Right ventricle myocardium inferior (tissue), 1 donor: ENCODE data around the gene TUB. TPM values are rescaled to one million over a fixed set of nuclear protein-coding genes. Genes with fewer than 3 reads are reported as not detected.

Experiments used
- ATAC-seq: fragments of 200-7000 bp; cut with Tn5 transposase; one replicate; pipeline ENCODE4 v1.9.1; 2020; ENCODE audit warnings: mild to moderate bottlenecking, moderate library complexity
- DNase-seq: peaks from one replicate; pipeline ENCODE4 v3.0.0; 2021; ENCODE audit errors: missing footprints
- intact Hi-C: fragments of 100-400 bp; cut with DNase I; formaldehyde crosslinking; loops from one replicate; pipeline ENCODE4 v1.11.0; 2022
- total RNA-seq: library from RNA; stranded (reverse); fragmentation: NEBNext Ultra II Directional; extraction: Animal tissue kit (Norgen Biotek cat#: 25700); gene quantifications from one replicate; pipeline ENCODE4 v1.2.1, GENCODE V29; 2021
- donor health status: DM: no; HTN: yes; CAD: no; lungs with severe emphysema.

The TUB gene
- total RNA-seq, 1 donor from 2014 or later: 21.4 TPM

DNA sequence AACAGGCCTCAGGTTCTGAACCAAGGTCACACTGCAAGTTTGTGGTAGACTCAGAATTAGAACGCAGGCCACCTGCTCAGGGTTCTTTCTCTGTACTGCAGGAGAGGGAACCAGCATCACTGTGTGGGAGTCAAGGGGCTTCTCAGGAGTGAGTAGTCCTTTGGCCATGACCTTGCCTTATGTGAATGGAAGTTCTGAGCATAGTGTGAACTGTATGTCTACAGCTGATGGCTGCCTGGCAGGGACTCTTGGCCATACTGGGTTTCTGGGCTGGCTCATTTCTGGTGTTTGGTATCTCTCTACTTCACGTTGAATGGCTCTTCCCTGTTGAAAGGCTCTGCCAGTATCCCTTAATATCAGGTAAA is 40.1 kb upstream of the TUB start:
- DNase-seq: no peak
- intact Hi-C loops: no loop called here
- ATAC-seq: no peak

GRCh38 chr11:8041576-8041975 is 39.4 kb upstream of the TUB start:
- intact Hi-C loops: no loop called here
- DNase-seq (no peak), ATAC-seq (no peak)

- no peak for DNase-seq
- intact Hi-C loops: no loop called here
- no peak for ATAC-seq
These were observed 37.3 kb upstream of the TUB start for GRCh38 chr11:8043756-8044155.

DNA sequence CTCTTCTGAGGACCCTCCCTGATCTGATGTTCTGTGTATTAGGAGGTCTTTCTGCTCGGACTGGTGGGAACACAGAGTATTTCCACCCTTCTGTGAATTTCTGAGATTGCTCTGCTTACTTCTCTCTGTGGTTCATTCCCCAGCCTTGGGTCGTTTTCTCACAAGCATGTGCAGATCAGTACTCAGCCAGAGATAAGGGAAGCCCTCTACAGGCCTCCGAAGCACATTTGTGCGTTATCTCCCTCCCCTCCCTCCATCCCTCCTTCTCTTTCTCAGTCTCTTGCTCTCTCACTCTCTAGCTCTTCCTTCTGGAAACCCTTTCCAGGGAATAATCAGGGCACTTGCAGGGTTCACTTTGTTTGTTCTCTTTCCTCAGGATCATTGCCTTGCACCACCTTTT is 35.2 kb upstream of the TUB start:
- intact Hi-C loops: no loop called here
- ATAC-seq: no peak
- no peak for DNase-seq

DNA sequence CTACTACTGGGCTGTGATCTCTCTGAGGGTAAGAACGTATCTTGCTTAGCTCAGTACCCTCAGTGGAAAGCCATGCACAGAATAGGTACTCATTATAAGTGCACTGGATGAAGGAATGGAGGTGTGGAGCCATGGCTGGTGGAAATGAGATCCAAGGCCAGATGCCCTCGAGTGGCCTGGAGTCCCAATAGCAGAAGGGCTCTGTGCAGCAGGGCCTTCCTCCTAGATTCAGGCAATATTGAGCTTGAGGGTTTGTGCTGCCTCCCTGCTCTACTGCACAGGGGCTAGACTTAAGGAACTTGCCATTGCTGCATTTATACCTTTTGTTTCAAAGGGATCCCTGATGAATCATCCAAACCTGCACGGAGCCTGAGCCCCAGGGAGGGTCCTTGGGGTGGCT is 33.6 kb upstream of the TUB start:
- no peak for DNase-seq
- intact Hi-C loops: no loop called here

GRCh38 chr11:8049084-8049483 is 31.9 kb upstream of the TUB start:
- intact Hi-C loops: no loop called here
- ATAC-seq: no peak
- DNase-seq: no peak

More for the DNA sequence above, 33.6 kb upstream of the TUB start:
- no peak for ATAC-seq

DNA sequence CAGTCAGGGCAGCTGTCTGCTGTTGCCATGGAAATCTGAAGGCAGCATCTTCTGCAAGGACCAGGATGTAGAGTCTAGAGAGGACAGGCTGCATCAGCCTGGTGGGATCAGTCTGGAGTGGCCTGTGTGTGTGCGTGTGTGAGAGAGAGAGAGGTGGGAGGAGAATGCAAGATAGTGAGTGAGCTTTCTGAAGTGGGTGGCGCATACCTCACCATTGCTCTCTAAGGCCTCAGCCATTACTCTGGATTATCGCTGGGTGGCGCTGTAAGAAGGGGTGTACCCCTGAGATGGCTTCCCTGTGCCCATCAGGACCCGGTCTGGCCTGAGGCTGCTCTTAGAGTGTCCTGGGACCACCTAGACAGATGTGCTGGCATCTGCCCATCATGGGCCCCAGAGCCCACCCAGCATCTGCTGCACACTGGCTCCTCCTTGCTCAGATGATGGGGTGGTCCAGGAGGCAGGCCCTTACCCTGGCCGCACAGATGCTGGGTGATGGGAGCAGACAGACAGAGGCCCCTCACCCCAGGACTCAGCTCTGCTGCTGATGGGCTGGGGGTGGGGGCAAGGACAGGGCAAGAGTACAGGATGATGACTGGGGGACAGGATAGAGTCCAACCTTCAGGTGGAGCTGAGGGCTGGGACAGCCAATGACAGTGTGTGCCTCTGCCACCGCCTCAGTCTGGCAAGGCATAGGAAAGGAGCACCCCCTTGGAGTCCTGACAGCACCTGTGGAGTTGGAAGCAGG is 25.7 kb upstream of the TUB start:
- ATAC-seq (no peak), DNase-seq (no peak)
- intact Hi-C loops: no loop called here

DNA sequence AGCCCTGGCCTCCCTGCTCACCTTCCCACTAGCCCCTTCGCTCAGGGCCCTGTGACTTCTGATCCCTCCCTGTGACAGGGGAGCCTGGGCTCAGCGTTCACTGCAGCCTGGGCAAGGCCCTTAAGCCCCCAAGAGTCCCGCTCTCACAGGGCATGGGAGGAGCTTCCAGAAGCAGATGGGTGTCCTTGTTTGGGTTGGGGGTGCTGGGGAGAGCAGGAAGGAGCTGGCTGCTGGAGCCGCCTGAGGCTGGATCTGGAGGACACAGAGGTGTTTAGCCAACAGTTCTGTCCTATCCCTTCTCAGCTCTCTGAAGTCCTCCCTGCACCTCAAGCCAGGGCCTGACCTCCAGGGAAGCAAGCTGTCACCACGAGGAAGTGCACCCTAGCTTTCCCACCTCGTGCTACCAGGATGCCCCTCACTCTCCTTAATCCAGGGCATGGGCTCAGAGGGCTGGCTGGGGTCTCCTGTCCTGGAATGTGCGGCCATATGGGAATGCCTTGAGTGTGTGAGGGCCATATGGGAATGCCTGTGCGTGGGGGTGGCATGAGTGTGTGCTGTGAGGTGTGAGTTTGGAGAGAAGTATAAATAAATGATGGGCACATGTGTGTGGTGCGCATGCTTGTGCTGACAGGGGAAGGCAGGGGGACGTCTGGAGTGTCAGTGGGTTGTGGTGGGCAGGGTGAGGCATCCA is 25.0 kb upstream of the TUB start:
- DNase-seq: peak; percentile 66
- intact Hi-C loops: no loop called here
- ATAC-seq: no peak

GRCh38 chr11:8056810-8057463 is 24.1 kb upstream of the TUB start:
- DNase-seq: peak; percentile 67
- intact Hi-C loops: no loop called here

DNA sequence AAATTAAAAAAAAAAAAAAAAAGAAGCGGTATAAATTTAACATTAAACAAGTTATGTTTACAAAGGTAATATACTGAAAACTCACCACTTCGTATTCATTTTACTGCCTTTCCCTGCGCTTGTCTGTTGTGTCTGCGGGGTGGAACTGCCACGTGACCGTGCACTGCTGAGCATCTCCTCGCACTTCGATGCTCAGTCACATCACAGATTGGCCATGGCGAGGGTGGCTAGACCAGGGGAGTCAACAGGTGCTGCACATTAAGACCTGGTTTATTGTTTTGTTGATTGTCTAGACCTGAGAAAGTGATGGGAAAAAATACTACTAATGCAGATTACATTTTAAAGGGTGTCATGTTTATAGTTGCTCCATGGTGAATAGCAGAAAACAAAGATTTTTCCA is 22.8 kb upstream of the TUB start:
- intact Hi-C loops: no loop called here
- ATAC-seq (no peak), DNase-seq (no peak)

More at GRCh38 chr11:8056810-8057463, 24.1 kb upstream of the TUB start:
- peak; percentile 81 for ATAC-seq

DNA sequence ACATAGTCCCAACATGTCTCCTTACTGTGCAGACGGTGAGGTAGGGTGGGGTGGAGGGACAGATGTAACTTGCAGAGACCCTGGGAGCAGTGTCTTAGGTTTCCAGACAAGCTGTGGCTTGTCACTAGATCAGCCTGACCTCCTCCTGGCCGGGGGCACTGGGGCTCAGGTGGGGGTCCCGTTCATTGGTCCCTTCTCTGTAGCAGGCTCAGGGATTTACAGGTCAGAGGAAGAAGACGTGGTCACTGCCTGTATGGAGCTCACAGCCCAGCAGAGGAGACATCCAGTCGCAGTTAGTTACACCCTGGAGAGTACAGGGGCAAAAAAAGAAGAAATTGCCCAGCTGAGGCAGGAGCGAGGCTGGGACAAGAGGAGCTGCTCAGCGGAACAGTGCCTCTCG is 22.0 kb upstream of the TUB start:
- intact Hi-C loops: no loop called here
- no peak for DNase-seq
- no peak for ATAC-seq

DNA sequence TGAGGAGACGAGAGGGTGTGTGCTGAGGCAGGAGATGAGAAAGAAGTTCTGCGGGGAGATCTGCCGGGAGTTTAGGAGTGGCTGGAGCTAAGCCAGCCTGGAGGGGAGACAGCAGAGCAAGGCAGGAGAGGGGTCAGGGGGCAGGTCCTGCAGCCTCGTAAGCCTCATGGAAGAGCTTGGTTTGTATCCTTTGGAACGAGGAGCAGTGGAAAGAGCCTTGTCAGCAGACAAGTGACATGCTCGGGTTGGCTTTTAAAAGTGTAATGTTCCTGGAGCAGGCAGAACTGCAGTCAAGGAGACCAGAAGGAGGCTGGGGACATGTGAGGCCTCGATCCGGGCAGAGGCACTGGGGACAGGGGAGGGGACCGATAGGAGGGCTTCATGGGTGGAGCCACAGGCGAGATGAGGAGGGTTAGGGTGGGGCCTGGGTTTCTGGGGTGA is 21.4 kb upstream of the TUB start:
- intact Hi-C loops: loop anchor here (2.0 kb wide), 1 partner anchor 23 kb away; no protein-coding TSS in a partner anchor
- DNase-seq: no peak
- ATAC-seq: no peak

DNA sequence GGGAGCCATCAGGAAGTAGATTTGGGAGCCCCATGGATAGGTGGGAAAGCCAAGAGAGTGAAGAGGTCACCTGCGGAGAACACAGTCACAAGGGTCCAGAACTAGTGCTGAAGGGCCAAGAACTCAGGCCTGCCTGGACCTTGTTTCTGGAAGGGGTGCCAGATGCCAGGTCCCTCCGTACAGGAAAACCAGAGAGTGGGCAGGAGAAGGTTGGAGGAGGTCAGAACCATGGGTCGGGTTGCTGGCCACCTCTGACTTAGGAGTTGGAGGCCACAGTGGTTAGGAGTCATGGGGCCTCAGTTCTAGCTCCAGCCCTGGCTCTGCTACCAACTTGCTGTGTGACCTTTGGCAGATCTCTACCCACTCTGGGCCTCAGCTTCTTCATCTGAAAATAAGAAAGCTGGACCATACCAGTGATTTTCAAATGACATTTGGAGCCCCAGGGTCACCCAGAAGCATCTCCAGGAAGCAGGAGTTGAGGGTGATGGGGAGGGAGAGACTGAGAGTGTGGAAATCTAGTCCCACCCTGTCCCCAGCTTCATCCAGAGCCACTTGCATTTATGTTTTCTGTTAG is 20.8 kb upstream of the TUB start:
- intact Hi-C loops: loop anchor here (2.0 kb wide), 1 partner anchor 23 kb away; no protein-coding TSS in a partner anchor
- ATAC-seq (no peak), DNase-seq (no peak)

DNA sequence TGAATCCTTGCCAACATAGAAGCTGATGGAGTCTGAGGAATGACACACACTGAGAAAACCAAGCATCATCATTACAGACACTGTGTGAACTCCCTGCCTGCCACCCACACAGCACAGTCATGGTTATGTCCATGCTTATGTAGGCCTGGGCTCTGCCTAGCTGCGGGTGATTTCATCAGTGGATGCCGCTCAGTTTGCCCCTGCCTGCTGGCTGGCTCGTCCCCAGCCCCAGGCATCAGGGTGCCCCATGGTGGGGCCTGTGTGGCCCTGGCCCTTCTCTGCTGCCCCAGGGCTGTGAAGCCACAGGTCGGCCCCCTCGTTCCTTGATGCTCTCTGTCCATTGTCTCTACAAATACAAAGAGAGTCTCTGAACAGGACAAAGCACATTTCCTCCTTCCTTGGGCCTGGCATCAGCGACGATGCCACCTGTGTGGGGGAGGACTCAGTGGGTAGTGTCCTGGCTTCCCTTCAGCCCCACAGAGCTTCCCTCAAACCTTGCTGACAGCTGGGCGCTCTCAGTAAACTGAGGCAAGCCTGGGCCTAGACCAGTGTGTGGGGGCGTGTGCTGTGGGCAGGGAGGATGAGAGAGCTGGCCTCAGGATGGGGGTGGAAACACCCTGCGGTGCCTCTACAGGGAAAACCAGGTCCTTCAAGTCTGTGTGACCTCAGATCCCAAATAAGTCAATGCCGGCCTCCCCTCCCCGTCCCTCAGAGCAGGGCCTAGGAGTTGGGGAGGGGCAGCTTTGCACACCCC is 20.0 kb upstream of the TUB start:
- no peak for DNase-seq
- no peak for ATAC-seq
- intact Hi-C loops: loop anchor here (2.0 kb wide), 1 partner anchor 24 kb away; no protein-coding TSS in a partner anchor

DNA sequence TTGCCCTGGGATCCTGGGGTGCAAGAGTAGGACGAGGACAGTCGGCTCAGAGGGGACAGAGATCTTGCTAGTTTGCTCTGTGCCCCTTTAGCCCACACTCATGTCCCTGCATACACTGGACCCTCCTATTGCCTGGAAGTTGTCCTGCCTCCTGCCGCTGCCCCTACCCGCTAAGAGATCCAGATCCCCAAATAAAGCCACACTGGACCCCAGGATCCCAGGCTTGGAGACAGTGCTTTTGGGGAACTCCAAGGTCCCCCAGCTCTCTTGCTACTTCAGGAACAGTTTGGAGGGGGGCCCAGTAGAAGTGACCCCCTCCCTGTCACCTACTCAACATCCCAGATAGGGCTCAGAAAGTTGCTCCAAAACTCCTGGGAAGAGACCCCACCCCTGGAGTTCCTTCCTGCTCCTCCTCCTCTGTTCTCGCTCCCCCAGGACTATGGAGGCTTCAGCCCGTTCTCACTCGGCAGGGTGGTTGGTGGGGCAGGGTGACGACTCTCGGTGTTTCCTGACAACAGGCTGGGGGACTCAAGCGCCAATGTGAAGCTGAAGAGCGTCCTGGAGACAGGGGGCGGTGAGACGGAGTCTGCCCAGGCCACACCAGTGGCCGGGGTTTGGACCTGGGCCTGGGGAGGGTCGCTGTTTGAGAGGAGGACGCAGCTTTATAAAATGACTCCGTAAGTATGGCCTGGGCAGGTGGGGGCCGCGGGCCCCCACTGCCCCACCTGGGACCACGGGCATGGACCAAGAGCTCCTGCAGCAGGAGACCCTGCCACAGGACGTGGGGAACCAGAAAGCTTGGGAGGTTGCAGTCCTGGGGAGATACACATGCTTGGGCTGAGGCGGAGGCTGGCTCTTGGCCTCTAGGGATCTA is 19.2 kb upstream of the TUB start:
- intact Hi-C loops: loop anchor here (2.0 kb wide), 1 partner anchor 25 kb away; no protein-coding TSS in a partner anchor
- DNase-seq: no peak
- no peak for ATAC-seq

- ATAC-seq (no peak), DNase-seq (no peak)
- intact Hi-C loops: no loop called here
These were observed 18.2 kb upstream of the TUB start for GRCh38 chr11:8062781-8063257.

DNA sequence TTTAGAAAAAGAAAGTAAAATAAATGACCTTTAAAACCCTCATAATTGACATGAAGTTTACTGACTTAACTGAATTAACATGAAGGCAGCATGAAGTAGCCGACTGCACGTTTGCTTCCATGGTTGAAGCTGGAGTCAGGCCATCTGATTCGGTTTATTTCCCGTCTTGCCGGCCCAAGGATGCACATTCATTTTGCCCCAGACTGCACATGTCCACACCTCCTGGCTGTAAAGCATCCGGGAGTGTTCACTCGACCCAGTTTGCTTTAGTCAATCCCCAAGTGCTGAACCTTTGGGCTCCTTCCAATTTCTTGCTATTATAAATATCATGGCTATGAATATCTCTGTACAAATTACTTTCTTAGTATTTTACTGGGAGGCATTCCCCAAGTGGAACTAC is 17.7 kb upstream of the TUB start:
- no peak for DNase-seq
- intact Hi-C loops: no loop called here

DNA sequence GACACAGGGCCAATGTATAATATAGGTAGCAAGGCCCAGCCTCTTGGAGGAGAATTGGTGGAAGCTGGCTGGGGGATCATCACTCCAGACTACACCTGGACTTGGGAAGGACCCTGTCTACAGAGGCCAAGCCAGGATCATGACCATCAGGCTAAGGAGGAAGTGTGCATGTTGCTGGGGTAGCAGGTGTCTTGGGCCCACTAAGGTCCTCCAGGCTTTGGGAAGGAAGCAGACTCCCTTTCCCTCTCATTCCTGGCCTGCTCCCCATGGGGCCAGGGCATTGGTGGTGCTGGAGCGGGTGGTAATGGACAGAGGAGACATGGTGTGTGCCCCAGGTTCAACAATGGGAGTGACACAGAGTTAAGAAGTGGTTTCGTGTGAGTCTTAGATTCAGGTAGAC is 16.0 kb upstream of the TUB start:
- DNase-seq: no peak
- ATAC-seq: no peak
- intact Hi-C loops: no loop called here

More for the DNA sequence above, 17.7 kb upstream of the TUB start:
- peak; percentile 77 for ATAC-seq
